ENCODE results near the gene TAS2R60. TPM values are rescaled to one million over a fixed set of nuclear protein-coding genes. Genes with fewer than 3 reads are reported as not detected.

The TAS2R60 gene, protein sequence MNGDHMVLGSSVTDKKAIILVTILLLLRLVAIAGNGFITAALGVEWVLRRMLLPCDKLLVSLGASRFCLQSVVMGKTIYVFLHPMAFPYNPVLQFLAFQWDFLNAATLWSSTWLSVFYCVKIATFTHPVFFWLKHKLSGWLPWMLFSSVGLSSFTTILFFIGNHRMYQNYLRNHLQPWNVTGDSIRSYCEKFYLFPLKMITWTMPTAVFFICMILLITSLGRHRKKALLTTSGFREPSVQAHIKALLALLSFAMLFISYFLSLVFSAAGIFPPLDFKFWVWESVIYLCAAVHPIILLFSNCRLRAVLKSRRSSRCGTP
- total RNA-seq = not detected

DNA sequence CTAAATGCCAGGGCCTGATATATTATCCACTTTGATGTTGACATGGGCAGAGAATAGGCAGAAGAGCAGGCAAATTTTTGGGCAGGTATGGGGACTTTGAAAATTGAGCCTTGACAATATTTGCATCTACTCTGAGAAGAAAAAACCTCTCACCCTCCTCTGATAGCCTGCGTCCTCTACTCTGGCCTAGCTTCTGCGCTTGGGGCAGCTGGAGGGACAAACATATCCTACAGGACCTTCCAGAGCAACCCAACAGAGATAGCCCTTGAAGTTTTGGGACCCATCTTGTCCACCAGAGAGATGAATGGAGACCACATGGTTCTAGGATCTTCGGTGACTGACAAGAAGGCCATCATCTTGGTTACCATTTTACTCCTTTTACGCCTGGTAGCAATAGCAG is at the start of gene TAS2R60:
Gene TAS2R60, plus strand, starts transcription at position 301 of the 400 bp plus-strand sequence. Its CDS starts 0 bp downstream, at position 301.
- Mint-ChIP-seq H3K4me3 (no peak within 1 kb of the TSS), H3K4me1 (peaks cover 6% of the 10 kb centered on the region), H3K27me3 (no peaks in the 10 kb centered on the region), H3K27ac (no peak within 1 kb of the TSS), H3K9me3 (ENCODE audit: low read depth) (no peaks in the 10 kb centered on the region), H3K36me3 (ENCODE audit: low read depth) (peaks cover 6% of the 10 kb centered on the region)
- ATAC-seq (no peak), DNase-seq (no peak)
- intact Hi-C loops (cut with DNase I, micrococcal nuclease) = no loop called here
- ChIA-PET CTCF (no interaction called here), POLR2A (no interaction called here)

DNA sequence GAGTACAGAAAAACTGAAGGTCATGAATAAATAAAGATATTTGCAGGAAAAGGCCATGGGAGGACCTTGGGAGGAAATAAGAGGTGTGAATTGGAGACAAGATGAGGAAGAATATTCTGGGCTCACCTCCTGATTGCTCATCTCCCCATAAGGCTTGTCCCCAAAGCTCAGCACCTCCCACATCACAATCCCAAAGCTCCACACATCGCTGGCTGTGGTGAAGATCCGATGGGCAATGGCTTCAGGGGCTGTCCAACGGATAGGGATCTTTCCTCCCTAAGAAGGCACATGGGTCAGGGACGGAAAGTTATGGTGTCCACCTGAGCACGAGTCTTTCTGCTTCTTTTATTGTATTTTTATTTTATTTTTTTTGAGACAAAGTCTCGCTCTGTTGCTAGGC is 49.2 kb upstream of the TAS2R60 start:
- H3K27me3 Mint-ChIP-seq = no peaks in the 10 kb centered on the region
- no peak overlapping the region for H3K27ac Mint-ChIP-seq
- peaks cover 27% of the 10 kb centered on the region for H3K36me3 Mint-ChIP-seq (ENCODE audit: low read depth)
- H3K4me1 Mint-ChIP-seq = peaks cover 17% of the 10 kb centered on the region
- intact Hi-C loops (cut with DNase I, micrococcal nuclease) = no loop called here
- DNase-seq = no peak
- no peak overlapping the region for H3K4me3 Mint-ChIP-seq
- no peak for ATAC-seq
- no peaks in the 10 kb centered on the region for H3K9me3 Mint-ChIP-seq (ENCODE audit: low read depth)
- ChIA-PET POLR2A (no interaction called here), CTCF (interaction anchor here (1.0 to 2.3 kb wide), 4 partner anchors 10 to 24 kb away, joined by 3 to 11 read pairs (median 6); no protein-coding TSS in a partner anchor)

DNA sequence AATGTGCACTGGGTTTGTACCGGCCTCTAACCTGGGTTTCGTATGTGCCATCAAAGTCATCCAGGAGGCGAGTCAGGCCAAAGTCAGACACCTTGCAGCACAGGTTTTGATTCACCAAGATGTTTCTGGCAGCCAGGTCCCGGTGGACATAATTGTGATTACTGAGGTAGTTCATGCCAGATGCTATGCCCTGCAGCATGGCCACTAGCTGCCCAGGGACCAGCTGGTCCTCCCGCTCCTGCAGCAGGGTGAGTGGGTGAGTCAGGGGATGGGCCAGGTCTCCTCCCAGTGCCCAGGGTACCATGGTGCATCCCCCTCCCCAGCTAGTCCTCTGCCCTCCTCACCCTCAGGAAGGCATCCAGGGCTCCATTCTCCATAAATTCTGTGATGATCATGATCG is 48.5 kb upstream of the TAS2R60 start:
- no peak overlapping the region for H3K27ac Mint-ChIP-seq
- no peak overlapping the region for H3K4me3 Mint-ChIP-seq
- no peaks in the 10 kb centered on the region for H3K27me3 Mint-ChIP-seq
- H3K36me3 Mint-ChIP-seq (ENCODE audit: low read depth) = peaks cover 20% of the 10 kb centered on the region
- POLR2A ChIA-PET = no interaction called here
- H3K4me1 Mint-ChIP-seq = peaks cover 10% of the 10 kb centered on the region
- ATAC-seq (no peak), DNase-seq (no peak)
- intact Hi-C loops (cut with DNase I, micrococcal nuclease) = no loop called here
- no peaks in the 10 kb centered on the region for H3K9me3 Mint-ChIP-seq (ENCODE audit: low read depth)
- CTCF ChIA-PET = interaction anchor here (0.6 to 1.6 kb wide), 4 partner anchors 9 to 44 kb away, joined by 3 to 4 read pairs (median 3); no protein-coding TSS in a partner anchor

DNA sequence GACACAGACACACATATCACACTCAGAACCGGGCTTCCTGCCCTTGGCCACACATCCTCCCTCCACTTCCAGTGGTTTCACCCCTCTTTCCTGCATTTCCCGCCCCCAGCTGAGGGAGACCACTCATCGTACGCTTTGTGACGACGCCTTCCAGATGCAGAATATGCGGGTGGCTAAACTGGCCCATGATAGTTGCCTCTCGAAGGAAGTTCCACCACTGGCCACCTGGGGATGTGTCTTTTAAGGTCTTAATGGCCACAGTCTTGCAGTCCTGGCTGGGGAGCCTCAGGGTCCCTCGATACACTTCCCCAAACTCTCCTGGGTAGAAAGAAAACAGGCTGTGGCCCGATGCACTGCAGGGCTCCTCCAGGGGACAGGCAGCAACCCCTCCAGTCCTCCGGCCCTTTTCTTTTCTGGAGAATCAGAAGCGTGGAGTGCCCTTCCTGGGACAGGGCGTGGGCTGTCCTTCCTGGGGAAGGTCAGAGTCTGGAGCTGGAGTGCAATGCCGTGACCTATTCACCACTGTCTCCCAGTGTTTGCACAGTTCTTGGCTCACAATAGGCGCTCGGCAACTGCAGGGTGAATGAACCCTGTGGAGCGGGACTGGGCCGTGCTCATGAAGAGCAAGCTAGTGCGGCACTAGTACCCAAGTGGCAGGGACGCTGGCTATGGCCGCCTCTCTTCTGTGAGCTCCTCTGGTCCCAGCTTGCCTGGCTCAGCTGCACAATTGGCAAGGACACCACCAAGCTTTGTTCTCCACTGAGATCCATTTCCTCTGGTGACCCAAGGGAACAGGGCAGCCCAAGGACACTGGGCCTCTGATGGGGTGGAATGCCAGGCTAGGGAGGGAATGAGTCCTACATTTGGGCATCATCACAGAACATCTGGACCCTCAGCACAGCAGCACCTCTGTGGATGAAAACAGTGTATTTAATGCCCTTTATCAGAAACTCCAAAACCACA is 47.8 kb upstream of the TAS2R60 start:
- Mint-ChIP-seq H3K9me3 (ENCODE audit: low read depth) (no peaks in the 10 kb centered on the region), H3K27ac (peak overlapping the region; percentile 40), H3K4me1 (peaks cover 6% of the 10 kb centered on the region), H3K27me3 (no peaks in the 10 kb centered on the region), H3K36me3 (ENCODE audit: low read depth) (peaks cover 15% of the 10 kb centered on the region), H3K4me3 (no peak overlapping the region)
- POLR2A ChIA-PET = interaction anchor here (0.9 kb wide), 1 partner anchor 15 kb away, joined by 7 read pairs; no protein-coding TSS in a partner anchor
- CTCF ChIA-PET = interaction anchor here (0.6 to 1.6 kb wide), 4 partner anchors 9 to 26 kb away, joined by 3 to 4 read pairs (median 3); no protein-coding TSS in a partner anchor
- ATAC-seq (peak; percentile 52), DNase-seq (no peak)
- intact Hi-C loops (cut with DNase I, micrococcal nuclease) = no loop called here

DNA sequence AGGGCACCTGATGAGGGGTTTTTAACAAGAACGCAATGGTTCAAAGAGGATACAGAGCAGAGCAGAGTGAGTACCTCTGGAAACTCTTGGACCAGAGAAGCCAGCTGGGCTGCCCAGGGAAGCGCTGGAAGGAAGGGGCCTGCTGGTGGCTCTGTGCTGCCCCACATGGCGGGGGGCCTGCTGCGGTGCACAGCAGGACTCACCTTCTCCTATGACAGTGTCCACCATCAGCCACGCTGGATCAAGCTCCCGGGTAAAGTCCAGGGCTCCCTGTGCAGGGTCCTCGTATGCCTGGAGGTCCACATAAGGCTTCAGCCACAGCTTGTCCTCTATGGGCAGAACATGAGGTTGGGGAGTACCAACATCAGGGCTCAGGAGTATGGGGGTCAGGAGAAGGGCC is 47.1 kb upstream of the TAS2R60 start:
- no peak overlapping the region for H3K27ac Mint-ChIP-seq
- DNase-seq = no peak
- H3K4me3 Mint-ChIP-seq = no peak overlapping the region
- H3K36me3 Mint-ChIP-seq (ENCODE audit: low read depth) = peaks cover 9% of the 10 kb centered on the region
- intact Hi-C loops (cut with DNase I, micrococcal nuclease) = no loop called here
- no peaks in the 10 kb centered on the region for H3K9me3 Mint-ChIP-seq (ENCODE audit: low read depth)
- ChIA-PET POLR2A (interaction anchor here (0.9 kb wide), 1 partner anchor 16 kb away, joined by 7 read pairs; no protein-coding TSS in a partner anchor), CTCF (interaction anchor here (0.9 to 1.6 kb wide), 3 partner anchors 9 to 16 kb away, joined by 3 to 4 read pairs (median 3); no protein-coding TSS in a partner anchor)
- no peaks in the 10 kb centered on the region for H3K27me3 Mint-ChIP-seq
- ATAC-seq = no peak
- peaks cover 6% of the 10 kb centered on the region for H3K4me1 Mint-ChIP-seq

DNA sequence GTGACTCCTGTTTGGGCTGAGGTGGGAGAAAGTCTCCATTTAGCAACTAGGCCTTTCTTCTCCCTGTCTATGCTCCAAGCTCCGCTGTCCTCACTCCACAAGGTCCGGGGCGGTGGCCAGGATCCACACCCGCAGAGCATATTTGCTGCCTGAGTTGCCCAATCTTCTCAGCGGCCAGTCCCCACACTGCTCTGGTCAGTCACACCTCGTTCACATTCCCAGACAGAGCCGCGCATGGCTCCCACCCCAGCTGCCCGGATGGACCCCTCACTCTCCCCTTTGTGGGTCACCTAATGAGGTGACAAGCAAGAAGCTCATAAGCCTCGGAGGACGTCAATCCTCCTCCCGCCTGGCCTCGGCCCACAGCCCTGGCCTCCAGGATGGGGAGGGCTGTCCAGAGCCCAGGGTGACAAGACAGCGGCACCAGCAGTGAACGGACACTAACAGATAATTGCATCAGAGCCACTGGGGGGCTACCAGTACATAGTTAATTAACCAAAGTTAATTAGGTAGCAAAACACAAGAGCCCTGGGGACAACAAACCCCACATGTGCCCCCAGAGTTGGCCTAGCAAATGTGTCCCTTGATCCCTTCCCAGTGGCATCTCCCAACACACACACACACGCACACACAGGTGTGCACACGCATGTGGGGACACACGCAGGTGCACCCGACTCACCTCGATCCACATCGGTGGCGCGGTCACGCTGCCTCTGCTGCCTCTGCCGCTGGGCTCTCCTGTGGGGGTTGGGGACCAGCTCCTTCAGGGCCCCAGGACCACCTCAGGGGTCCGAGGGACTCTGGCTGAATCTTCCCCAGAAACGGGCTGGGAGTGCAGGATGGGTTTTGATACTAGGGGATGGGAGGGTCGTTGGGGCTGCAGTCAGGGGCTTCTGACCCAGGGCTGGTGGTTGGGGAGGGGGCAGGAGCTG is 46.4 kb upstream of the TAS2R60 start:
- Mint-ChIP-seq H3K4me1 (peaks cover 6% of the 10 kb centered on the region), H3K27ac (no peak overlapping the region), H3K27me3 (no peaks in the 10 kb centered on the region), H3K9me3 (ENCODE audit: low read depth) (no peaks in the 10 kb centered on the region), H3K36me3 (ENCODE audit: low read depth) (peaks cover 5% of the 10 kb centered on the region), H3K4me3 (no peak overlapping the region)
- ATAC-seq (no peak), DNase-seq (no peak)
- ChIA-PET CTCF (interaction anchor here (1.5 kb wide), 1 partner anchor 9 kb away, joined by 3 read pairs; no protein-coding TSS in a partner anchor), POLR2A (no interaction called here)
- intact Hi-C loops (cut with DNase I, micrococcal nuclease) = no loop called here

DNA sequence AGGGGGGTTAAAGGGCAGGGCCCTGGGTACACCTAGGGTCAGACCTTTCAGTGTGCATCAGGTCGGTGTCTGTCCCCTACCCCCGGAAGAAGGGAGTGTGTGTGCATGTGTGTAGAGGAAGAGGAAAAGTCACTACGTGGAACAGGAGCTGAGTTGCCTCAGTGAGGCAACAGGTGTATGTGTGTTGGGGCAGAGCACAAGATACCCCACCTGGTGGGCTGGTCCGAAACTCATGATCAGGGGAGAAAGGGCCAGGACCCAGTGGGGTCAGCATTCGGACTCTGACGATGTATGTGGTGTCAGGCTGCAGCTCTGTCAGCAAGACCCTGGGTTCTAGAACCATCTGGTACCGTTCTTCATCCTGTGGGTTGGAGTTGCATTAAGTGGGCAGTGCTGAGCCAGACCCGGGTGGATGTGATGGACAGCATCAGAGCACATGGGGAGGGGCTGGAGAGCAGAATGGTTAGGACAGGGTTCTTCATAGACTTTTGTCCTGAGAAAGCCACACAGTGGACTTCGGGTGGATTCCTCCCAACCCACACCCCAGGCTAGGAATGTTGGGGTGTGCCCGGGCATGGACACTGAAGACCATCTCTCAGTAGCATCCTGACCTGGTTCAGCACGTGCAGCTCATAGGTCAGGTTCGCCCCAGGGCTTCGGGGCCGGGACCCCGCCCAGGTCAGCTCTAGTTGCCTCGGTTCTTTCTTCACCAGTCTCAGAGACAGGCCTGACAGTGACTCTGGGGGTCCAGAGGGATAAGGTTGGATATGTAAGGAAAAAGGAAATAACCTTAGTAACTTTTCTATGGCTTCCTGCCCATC is 45.3 kb upstream of the TAS2R60 start:
- no peak for ATAC-seq
- POLR2A ChIA-PET = no interaction called here

DNA sequence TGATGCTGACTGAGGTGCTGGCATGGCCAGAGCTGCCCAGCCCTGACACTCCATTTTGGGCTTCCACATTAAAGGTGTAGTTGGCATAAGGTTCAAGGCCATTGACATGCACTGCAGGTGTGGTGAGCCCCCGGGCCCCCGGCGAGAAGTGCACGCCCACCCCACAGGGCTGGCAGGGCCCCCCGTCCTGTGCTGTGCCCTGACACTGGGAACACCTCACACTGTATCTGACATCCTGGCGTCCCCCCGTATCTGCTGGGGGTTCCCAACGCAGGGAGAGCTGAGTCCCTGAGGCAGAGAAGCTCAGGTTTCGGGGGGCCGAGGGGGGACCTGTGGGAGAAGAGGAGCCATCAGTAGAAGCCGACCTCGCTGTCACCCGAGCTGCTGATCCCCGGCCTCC is 44.6 kb upstream of the TAS2R60 start:
- ATAC-seq = no peak
- Mint-ChIP-seq H3K27me3 (no peaks in the 10 kb centered on the region), H3K9me3 (ENCODE audit: low read depth) (no peaks in the 10 kb centered on the region), H3K36me3 (ENCODE audit: low read depth) (no peaks in the 10 kb centered on the region), H3K4me3 (no peak overlapping the region), H3K4me1 (peaks cover 12% of the 10 kb centered on the region), H3K27ac (no peak overlapping the region)
- DNase-seq = no peak
- intact Hi-C loops (cut with DNase I, micrococcal nuclease) = no loop called here
- ChIA-PET CTCF (interaction anchor here (1.0 kb wide), 1 partner anchor 16 kb away, joined by 3 read pairs; no protein-coding TSS in a partner anchor), POLR2A (no interaction called here)

More for the DNA sequence above, 45.3 kb upstream of the TAS2R60 start:
- no peaks in the 10 kb centered on the region for H3K27me3 Mint-ChIP-seq
- no peak overlapping the region for H3K4me3 Mint-ChIP-seq
- no peak for DNase-seq
- no peaks in the 10 kb centered on the region for H3K36me3 Mint-ChIP-seq (ENCODE audit: low read depth)
- H3K4me1 Mint-ChIP-seq = peaks cover 9% of the 10 kb centered on the region
- H3K9me3 Mint-ChIP-seq (ENCODE audit: low read depth) = no peaks in the 10 kb centered on the region
- CTCF ChIA-PET = interaction anchor here (1.5 kb wide), 1 partner anchor 8 kb away, joined by 3 read pairs; no protein-coding TSS in a partner anchor
- no peak overlapping the region for H3K27ac Mint-ChIP-seq
- intact Hi-C loops (cut with DNase I, micrococcal nuclease) = no loop called here

DNA sequence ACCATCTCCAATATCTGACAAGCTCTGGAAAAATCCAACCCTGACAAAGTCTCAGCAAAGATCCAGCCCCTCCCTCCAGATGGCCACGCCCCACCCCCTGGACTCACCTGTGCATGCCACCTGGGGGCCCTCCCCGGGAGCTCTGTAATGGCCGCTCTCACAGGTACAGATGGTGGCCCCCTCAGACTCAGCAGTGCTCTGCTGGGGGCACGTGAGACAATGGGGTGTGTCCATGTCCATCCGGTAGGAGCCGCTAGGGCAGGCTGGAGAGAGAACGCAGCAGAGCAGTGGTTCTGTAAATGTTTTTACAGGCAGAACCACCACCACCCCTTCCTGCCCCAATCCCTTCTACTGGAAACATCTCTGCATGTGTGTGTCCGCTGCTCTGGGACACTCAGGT is 44.1 kb upstream of the TAS2R60 start:
- Mint-ChIP-seq H3K27ac (no peak overlapping the region), H3K36me3 (ENCODE audit: low read depth) (no peaks in the 10 kb centered on the region), H3K9me3 (ENCODE audit: low read depth) (no peaks in the 10 kb centered on the region), H3K4me3 (no peak overlapping the region), H3K4me1 (peaks cover 15% of the 10 kb centered on the region), H3K27me3 (no peaks in the 10 kb centered on the region)
- no peak for DNase-seq
- ChIA-PET POLR2A (no interaction called here), CTCF (interaction anchor here (1.0 kb wide), 1 partner anchor 15 kb away, joined by 3 read pairs; no protein-coding TSS in a partner anchor)
- no peak for ATAC-seq
- intact Hi-C loops (cut with DNase I, micrococcal nuclease) = no loop called here

DNA sequence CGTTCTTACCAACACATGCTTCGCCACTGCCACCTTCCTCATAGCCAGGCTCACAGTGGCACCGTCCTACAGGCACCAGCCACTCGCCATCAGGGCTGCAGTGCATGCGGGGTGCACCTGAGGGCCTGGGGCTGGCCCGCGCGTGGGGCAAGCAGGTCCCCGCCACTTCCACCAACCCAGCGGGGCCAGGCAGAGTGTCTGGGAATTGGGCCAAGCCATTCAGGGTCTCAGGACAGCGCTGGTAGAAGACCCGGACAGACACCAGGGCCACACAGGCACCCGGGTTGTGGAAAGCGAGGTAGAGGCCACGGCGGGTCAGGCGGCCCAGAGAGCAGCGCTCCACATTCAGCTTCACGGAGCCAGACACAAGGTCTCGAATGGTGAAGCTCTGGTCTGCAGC is 43.6 kb upstream of the TAS2R60 start:
- no peak for ATAC-seq
- ChIA-PET CTCF (interaction anchor here (1.0 kb wide), 1 partner anchor 15 kb away, joined by 3 read pairs; no protein-coding TSS in a partner anchor), POLR2A (no interaction called here)
- intact Hi-C loops (cut with DNase I, micrococcal nuclease) = no loop called here
- H3K36me3 Mint-ChIP-seq (ENCODE audit: low read depth) = no peaks in the 10 kb centered on the region
- no peaks in the 10 kb centered on the region for H3K9me3 Mint-ChIP-seq (ENCODE audit: low read depth)
- peaks cover 17% of the 10 kb centered on the region for H3K4me1 Mint-ChIP-seq
- no peaks in the 10 kb centered on the region for H3K27me3 Mint-ChIP-seq
- H3K27ac Mint-ChIP-seq = no peak overlapping the region
- no peak overlapping the region for H3K4me3 Mint-ChIP-seq
- no peak for DNase-seq

All from activated CD4-positive, alpha-beta T cell treated with anti-CD3 and anti-CD28 coated beads for 36 hours (primary cell).